ENCODE results near the gene KCNE4.

KCNE4 gene

DNA sequence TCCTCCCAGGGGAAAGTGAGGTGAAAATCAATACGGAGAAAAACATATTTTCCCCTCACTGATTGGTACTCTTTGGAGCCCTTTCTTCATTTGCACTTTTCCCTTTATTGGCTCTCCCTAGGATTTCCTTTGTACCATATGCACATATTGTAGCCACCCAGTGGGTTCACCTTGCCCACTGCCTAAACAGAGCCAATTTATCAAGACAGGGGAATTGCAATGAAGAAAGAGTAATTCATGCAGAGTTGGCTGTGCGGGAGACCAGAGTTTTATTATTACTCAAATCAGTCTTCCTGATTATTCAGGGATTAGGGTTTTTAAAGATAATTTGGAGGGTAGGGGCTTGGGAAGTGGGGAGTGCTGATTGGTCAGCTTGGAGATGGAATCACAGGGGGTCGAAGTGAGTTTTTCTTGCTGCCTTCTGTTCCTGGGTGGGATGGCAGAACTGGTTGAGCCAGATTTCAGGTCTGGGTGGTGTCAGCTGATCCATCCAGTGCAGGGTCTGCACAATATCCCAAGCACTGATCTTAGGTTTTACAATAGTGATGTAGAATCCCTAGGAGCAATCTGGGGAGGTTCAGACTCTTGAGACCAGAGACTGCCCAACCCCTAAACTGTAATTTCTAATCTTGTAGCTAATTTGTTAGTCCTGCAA, 15.1 kb upstream of the KCNE4 start:
- DNase-seq (ENCODE audit: low read depth) = no peak
- no peak overlapping the region for H3K4me3 ChIP-seq (ENCODE audit: low read depth, low read length)
- TF ChIP-seq, protein P1, sequence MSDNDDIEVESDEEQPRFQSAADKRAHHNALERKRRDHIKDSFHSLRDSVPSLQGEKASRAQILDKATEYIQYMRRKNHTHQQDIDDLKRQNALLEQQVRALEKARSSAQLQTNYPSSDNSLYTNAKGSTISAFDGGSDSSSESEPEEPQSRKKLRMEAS (IDR thresholded peaks at IDR 0.05; ENCODE audit: low read depth, low read length) = no peak
- no peak for TF ChIP-seq POLR2A (IDR thresholded peaks at IDR 0.05; ENCODE audit: extremely low read depth, insufficient read length)

DNA sequence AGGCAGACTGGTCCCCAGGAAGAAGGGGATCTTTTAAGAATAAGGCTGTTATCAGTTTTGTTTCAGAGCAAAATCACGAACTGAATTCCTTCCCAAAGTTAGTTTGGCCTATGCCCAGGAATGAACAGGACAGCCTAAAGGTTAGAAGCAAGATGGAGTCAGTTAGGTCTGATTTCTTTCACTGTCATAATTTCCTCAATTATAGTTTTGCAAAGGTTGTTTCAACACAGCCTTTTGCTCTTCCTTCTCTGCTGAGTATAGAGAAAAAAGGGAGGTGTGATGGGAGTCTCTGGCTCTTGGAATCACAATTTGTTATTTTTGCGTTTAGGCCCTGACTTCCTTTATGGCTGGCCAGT, 14.6 kb upstream of the KCNE4 start:
- DNase-seq (ENCODE audit: low read depth) = no peak
- TF ChIP-seq MYC (IDR thresholded peaks at IDR 0.05; ENCODE audit: low read depth, low read length) = no peak
- TF ChIP-seq, protein P1 (IDR thresholded peaks at IDR 0.05; ENCODE audit: low read depth, low read length) = no peak
- TF ChIP-seq, protein P2, sequence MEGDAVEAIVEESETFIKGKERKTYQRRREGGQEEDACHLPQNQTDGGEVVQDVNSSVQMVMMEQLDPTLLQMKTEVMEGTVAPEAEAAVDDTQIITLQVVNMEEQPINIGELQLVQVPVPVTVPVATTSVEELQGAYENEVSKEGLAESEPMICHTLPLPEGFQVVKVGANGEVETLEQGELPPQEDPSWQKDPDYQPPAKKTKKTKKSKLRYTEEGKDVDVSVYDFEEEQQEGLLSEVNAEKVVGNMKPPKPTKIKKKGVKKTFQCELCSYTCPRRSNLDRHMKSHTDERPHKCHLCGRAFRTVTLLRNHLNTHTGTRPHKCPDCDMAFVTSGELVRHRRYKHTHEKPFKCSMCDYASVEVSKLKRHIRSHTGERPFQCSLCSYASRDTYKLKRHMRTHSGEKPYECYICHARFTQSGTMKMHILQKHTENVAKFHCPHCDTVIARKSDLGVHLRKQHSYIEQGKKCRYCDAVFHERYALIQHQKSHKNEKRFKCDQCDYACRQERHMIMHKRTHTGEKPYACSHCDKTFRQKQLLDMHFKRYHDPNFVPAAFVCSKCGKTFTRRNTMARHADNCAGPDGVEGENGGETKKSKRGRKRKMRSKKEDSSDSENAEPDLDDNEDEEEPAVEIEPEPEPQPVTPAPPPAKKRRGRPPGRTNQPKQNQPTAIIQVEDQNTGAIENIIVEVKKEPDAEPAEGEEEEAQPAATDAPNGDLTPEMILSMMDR (IDR thresholded peaks at IDR 0.05; ENCODE audit: low read depth, low read length) = no peak
- TF ChIP-seq POLR2A (IDR thresholded peaks at IDR 0.05; ENCODE audit: extremely low read depth, insufficient read length) = no peak
- no peak overlapping the region for H3K4me3 ChIP-seq (ENCODE audit: low read depth, low read length)

DNA sequence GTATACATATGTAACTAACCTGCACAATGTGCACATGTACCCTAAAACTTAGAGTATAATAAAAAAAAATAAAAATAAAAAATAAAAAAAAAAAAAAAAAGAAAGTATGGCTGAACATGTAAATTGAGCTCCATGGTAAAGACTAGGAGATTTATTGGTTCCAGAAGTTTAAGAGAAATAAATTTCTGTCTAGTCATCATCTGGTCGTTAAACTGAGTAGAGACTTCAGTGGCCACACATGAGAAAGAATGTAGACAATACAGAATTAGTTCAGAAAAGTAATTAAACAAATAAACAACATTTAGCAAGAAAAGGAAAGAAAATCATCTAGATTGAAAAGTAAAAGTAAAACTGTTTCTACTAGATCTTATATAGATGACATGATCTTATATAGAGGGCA, 12.4 kb upstream of the KCNE4 start:
- H3K4me3 ChIP-seq (ENCODE audit: low read depth, low read length) = no peak overlapping the region
- TF ChIP-seq MYC (IDR thresholded peaks at IDR 0.05; ENCODE audit: low read depth, low read length) (no peak), POLR2A (IDR thresholded peaks at IDR 0.05; ENCODE audit: extremely low read depth, insufficient read length) (no peak)
- TF ChIP-seq, protein P1 (IDR thresholded peaks at IDR 0.05; ENCODE audit: low read depth, low read length) = no peak
- TF ChIP-seq, protein P2 (IDR thresholded peaks at IDR 0.05; ENCODE audit: low read depth, low read length) = no peak

DNA sequence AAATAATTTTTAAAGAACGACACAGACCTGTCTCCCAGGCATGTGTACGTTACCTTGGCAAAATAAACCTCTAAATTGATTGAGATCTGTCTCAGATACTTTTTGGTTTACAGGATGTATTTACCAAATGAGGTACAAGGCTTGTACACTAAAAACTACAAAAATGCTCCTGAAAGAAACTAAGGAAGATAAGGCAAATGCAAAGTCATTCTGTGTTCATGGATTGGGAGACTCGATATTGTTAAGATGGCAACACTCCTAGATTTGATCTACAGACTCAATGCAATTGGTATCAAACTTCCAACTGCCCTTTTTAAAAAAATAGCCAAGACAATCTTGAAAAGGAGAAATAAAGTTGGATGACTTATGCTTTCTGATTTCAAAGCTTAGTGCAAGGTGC, 11.5 kb upstream of the KCNE4 start:
- DNase-seq (ENCODE audit: low read depth) = no peak
- no peak overlapping the region for H3K4me3 ChIP-seq (ENCODE audit: low read depth, low read length)
- TF ChIP-seq MYC (IDR thresholded peaks at IDR 0.05; ENCODE audit: low read depth, low read length) (no peak), POLR2A (IDR thresholded peaks at IDR 0.05; ENCODE audit: extremely low read depth, insufficient read length) (no peak)
- TF ChIP-seq, protein P2 (IDR thresholded peaks at IDR 0.05; ENCODE audit: low read depth, low read length) = no peak
- TF ChIP-seq, protein P1 (IDR thresholded peaks at IDR 0.05; ENCODE audit: low read depth, low read length) = no peak

More for the DNA sequence above, 12.4 kb upstream of the KCNE4 start:
- DNase-seq (ENCODE audit: low read depth) = no peak

DNA sequence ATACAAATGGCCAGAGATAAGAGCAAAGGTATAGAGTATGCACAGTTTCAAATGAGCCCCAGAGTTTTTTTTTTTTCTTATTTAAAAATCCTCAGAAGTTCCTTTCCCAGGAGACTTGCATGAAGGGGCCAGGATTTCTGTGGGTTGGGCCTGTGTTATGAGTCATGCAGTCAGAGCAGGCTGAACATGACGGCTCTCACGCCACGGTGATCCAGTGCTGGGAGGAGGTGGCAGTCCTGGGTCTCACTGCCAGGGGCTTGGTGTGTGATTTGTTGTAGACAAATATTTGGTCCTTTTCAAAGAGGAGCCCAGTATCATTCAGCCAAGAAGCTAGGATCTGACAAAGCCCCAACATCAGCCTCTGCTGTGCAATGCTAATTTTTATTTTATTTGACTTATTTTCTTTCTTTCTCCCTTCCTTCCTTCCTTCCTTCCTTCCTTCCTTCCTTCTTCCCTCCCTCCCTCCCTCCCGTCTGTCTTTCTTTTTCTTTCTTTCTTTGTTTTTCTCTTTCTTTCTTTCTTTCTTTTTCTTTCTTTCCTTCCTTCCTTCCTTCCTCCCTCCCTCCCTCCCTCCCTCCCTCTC, 10.4 kb upstream of the KCNE4 start:
- no peak overlapping the region for H3K4me3 ChIP-seq (ENCODE audit: low read depth, low read length)
- peak; percentile 96 for DNase-seq (ENCODE audit: low read depth)
- TF ChIP-seq POLR2A (IDR thresholded peaks at IDR 0.05; ENCODE audit: extremely low read depth, insufficient read length) = no peak
- TF ChIP-seq, protein P1 (IDR thresholded peaks at IDR 0.05; ENCODE audit: low read depth, low read length) = peak; percentile 21; the same call in 1 of the 2 replicates

DNA sequence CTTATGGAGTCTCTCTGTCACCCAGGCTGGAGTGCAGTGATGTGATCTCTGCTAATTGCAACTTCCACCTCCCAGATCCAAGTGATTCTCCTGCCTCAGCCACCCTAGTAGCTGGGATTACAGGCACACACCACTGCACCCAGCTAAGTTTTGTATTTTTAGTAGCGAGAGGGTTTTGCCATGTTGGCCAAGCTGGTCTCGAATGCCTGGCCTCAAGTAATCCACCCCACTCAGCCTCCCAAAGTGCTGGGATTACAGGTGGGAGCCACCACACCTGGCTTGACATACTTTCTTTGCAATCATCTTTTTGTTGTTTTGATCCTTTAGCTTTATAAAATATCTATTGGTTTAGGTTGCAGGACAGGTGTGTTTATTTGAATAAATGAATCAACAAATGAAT, 9.7 kb upstream of the KCNE4 start:
- peak; percentile 11 for DNase-seq (ENCODE audit: low read depth)
- TF ChIP-seq POLR2A (IDR thresholded peaks at IDR 0.05; ENCODE audit: extremely low read depth, insufficient read length) = no peak
- no peak for TF ChIP-seq MYC (IDR thresholded peaks at IDR 0.05; ENCODE audit: low read depth, low read length)
- no peak overlapping the region for H3K4me3 ChIP-seq (ENCODE audit: low read depth, low read length)

DNA sequence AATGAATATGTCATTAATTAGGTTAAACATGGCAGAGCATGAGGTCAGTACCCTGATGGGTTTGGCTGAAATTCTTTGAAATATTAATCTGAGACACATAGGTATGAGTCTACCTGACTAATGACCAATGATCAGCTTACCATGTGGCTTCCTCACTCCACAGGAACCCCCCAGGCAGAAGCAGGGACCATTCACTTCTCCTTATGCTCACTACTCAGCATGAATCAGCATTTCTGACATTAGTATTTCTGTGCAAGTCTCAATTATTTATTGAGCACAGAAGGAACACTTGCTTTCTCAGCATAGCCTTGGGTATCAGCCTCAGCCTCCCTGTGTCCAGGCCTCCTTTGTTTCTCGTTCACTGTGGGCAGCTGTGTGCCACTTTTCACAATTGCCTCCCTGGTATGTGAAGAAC, 9.3 kb upstream of the KCNE4 start:
- DNase-seq (ENCODE audit: low read depth) = peak; percentile 77
- peak overlapping the region; percentile 8 for H3K4me3 ChIP-seq (ENCODE audit: low read depth, low read length)
- TF ChIP-seq, protein P2 (IDR thresholded peaks at IDR 0.05; ENCODE audit: low read depth, low read length) = no peak
- TF ChIP-seq MYC (IDR thresholded peaks at IDR 0.05; ENCODE audit: low read depth, low read length) (no peak), POLR2A (IDR thresholded peaks at IDR 0.05; ENCODE audit: extremely low read depth, insufficient read length) (no peak)
- TF ChIP-seq, protein P1 (IDR thresholded peaks at IDR 0.05; ENCODE audit: low read depth, low read length) = 0 out of 2 replicates have a peak, but pooled peaks have one; percentile 18

Data from NB4 (cell line).